OCI-LY3 (cell line): Measurements from ENCODE around the gene PDE12.

Experiments
- H2AFZ ChIP-seq: fragments of 200-600, 300-600 bp; shearing (Covaris generic); 2 replicates; pipeline ENCODE4 v1.6.0; 2014; ENCODE audit warnings: antibody characterized with exemption, low read depth, low read length
- H3K27ac ChIP-seq: fragments of 200-600, 300-600 bp; sonication (generic); 2 replicates; pipeline ENCODE4 v1.5.1; 2014; ENCODE audit warnings: mild to moderate bottlenecking, low read length, moderate library complexity, mixed read lengths
- H3K27me3 ChIP-seq: fragments of 200-600, 300-600 bp; sonication (generic); 2 replicates; pipeline ENCODE4 v1.6.1; 2014; ENCODE audit warnings: low read depth, low read length, mixed read lengths
- H3K36me3 ChIP-seq: fragments of 200-600, 300-600 bp; sonication (generic); replicated peaks from 2 replicates; pipeline ENCODE3; 2014; ENCODE audit warnings: low read depth, low read length, mixed read lengths
- H3K4me1 ChIP-seq: fragments of 300-600, 200-600 bp; sonication (generic); 2 replicates; pipeline ENCODE4 v1.6.1; 2014; ENCODE audit warnings: low read length, mixed read lengths
- H3K4me2 ChIP-seq: fragments of 200-600, 300-600 bp; sonication (generic); 2 replicates; pipeline ENCODE4 v1.6.1; 2014; ENCODE audit warnings: low read length, mixed read lengths
- H3K4me3 ChIP-seq: fragments of 300-600, 200-600 bp; sonication (generic); 2 replicates; pipeline ENCODE4 v1.5.1; 2014; ENCODE audit warnings: antibody characterized with exemption, mild to moderate bottlenecking, low read length, moderate library complexity
- H3K79me2 ChIP-seq: fragments of 300-600, 200-600 bp; shearing (Covaris generic); 2 replicates; pipeline ENCODE4 v1.6.1; 2014; ENCODE audit warnings: mild to moderate bottlenecking, low read length, mixed read lengths
- H3K9ac ChIP-seq: fragments of 300-600, 200-600 bp; shearing (Covaris generic); 2 replicates; pipeline ENCODE4 v1.6.0; 2014; ENCODE audit warnings: mild to moderate bottlenecking, low read length, moderate library complexity
- H3K9me3 ChIP-seq: fragments of 200-600, 300-600 bp; shearing (Covaris generic); 2 replicates; pipeline ENCODE4 v1.6.1; 2014; ENCODE audit warnings: low read length, mixed read lengths; ENCODE audit not compliant: insufficient read depth
- H4K20me1 ChIP-seq: fragments of 200-600, 300-600 bp; sonication (generic); 2 replicates; pipeline ENCODE4 v1.6.1; 2016; ENCODE audit warnings: low read length, mixed read lengths; ENCODE audit not compliant: insufficient read depth
- CTCF ChIP-seq: fragments of 200-600, 300-600 bp; sonication (generic); IDR thresholded peaks from 2 replicates; pipeline ENCODE4 v1.5.1; 2014; ENCODE audit warnings: antibody characterized with exemption, low read length, low read depth
- EZH2phosphoT487 ChIP-seq: fragments of 200-600 bp; shearing (Covaris generic); IDR thresholded peaks from 2 replicates; pipeline ENCODE4 v1.6.1; 2018; ENCODE audit warnings: antibody characterized with exemption, mixed run types, low read depth

The PDE12 gene

GRCh38 chr3:57587905-57588304, 31.8 kb downstream of the PDE12 start:
- Histone ChIP-seq H3K4me3 (no peak overlapping the region), H3K9me3 (no peaks in the 10 kb centered on the region), H4K20me1 (peaks cover 61% of the 10 kb centered on the region)

DNA sequence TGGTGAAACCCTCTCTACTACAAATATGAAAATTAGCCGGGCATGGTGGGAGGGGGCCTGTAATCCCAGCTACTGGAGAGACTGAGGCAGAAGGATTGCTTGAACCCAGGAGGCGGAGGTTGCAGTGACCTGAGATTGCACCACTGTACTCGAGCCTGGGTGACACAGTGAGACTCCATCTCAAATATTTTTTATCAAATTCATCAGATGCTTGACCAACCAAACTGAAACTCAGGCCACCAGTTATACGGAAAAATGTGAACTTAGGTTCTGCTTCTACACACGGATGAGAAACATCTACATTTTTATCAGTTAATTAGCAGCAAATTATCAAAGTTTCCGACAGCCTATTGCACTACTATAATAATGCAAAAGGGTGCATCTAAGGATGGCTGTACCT, 36.2 kb downstream of the PDE12 start:
- TF ChIP-seq EZH2phosphoT487 = no peak
- TF ChIP-seq CTCF = no peak
- Histone ChIP-seq H4K20me1 (peaks cover 62% of the 10 kb centered on the region), H3K9me3 (no peaks in the 10 kb centered on the region), H3K9ac (no peak overlapping the region), H3K4me2 (no peak overlapping the region), H3K4me3 (no peak overlapping the region), H3K36me3 (peaks cover 22% of the 10 kb centered on the region), H2AFZ (no peak overlapping the region), H3K4me1 (peaks cover 17% of the 10 kb centered on the region), H3K79me2 (peaks cover 97% of the 10 kb centered on the region), H3K27ac (no peak overlapping the region), H3K27me3 (no peaks in the 10 kb centered on the region)

More at GRCh38 chr3:57587905-57588304, 31.8 kb downstream of the PDE12 start:
- no peak overlapping the region for H3K9ac ChIP-seq
- no peak overlapping the region for H2AFZ ChIP-seq
- no peaks in the 10 kb centered on the region for H3K27me3 ChIP-seq
- H3K4me2 ChIP-seq = no peak overlapping the region
- H3K27ac ChIP-seq = no peak overlapping the region
- H3K4me1 ChIP-seq = peaks cover 17% of the 10 kb centered on the region
- peaks cover 98% of the 10 kb centered on the region for H3K79me2 ChIP-seq
- no peak for TF ChIP-seq EZH2phosphoT487
- peaks cover 21% of the 10 kb centered on the region for H3K36me3 ChIP-seq

DNA sequence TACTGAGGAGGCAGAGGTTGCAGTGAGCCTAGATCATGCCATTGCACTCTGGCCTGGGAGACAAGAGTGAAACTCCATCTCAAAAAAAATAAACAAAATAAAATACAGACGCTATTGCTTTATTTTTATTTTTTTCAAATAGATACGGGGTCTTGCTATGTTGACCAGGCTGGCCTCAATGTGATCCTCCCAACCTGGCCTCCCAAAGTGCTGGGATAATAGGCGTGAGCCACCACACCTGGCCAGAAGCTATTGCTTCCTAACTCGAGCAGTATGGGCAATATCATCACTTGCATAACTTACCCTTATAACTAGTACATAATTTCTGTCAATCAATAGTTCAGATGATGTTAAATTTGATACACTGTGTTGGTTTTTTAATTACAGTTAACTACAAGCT, 38.1 kb downstream of the PDE12 start:
- H3K27me3 ChIP-seq = no peaks in the 10 kb centered on the region
- peaks cover 92% of the 10 kb centered on the region for H3K79me2 ChIP-seq
- H2AFZ ChIP-seq = no peak overlapping the region
- TF ChIP-seq CTCF (no peak), EZH2phosphoT487 (no peak)
- H3K4me2 ChIP-seq = 0 out of 2 replicates have a peak overlapping the region, but pooled peaks have one; percentile 76
- H3K4me1 ChIP-seq = peaks cover 17% of the 10 kb centered on the region
- H3K36me3 ChIP-seq = peaks cover 22% of the 10 kb centered on the region
- H3K9ac ChIP-seq = no peak overlapping the region
- H4K20me1 ChIP-seq = peaks cover 51% of the 10 kb centered on the region
- no peak overlapping the region for H3K27ac ChIP-seq
- H3K4me3 ChIP-seq = no peak overlapping the region
- H3K9me3 ChIP-seq = no peaks in the 10 kb centered on the region

- Histone ChIP-seq H3K27ac (no peak overlapping the region), H3K9me3 (no peaks in the 10 kb centered on the region), H3K79me2 (peaks cover 92% of the 10 kb centered on the region), H3K36me3 (peaks cover 22% of the 10 kb centered on the region), H2AFZ (no peak overlapping the region), H3K27me3 (no peaks in the 10 kb centered on the region), H3K4me3 (peak overlapping the region; percentile 86; the same call in 1 of the 2 replicates), H3K4me1 (peaks cover 21% of the 10 kb centered on the region), H3K4me2 (peak overlapping the region; percentile 76; the same call in 1 of the 2 replicates), H4K20me1 (peaks cover 49% of the 10 kb centered on the region), H3K9ac (no peak overlapping the region)
- TF ChIP-seq EZH2phosphoT487 = no peak
- no peak for TF ChIP-seq CTCF
Measured at GRCh38 chr3:57594576-57594975, 38.5 kb downstream of the PDE12 start.
